ENCODE results near the gene VPS35.

GRCh38 chr16:46638947-46639925, 49.7 kb downstream of the VPS35 start:
- no peak for TF ChIP-seq POLR2A (IDR thresholded peaks at IDR 0.05)
- TF ChIP-seq CTCF (IDR thresholded peaks at IDR 0.05 in 4 of 5, conservative IDR thresholded peaks at IDR 0.05 in 1 of 5) = no peak

Data from gastrocnemius medialis (tissue), 4 donors.